ENCODE data around the gene HNRNPLL. TPM values are rescaled to one million over a fixed set of nuclear protein-coding genes. Genes with fewer than 3 reads are reported as not detected.
A peak's percentile ranks its signal among the peaks of the same experiment; 100 is the strongest.

HNRNPLL gene
- total and polyA plus RNA-seq, 2 of the 13 experiments (the other 11 are each of a cell fraction or from before 2014, with no cell fraction given): 49.4 to 103 TPM

GRCh38 chr2:38535744-38536506 lies 66.8 kb downstream of the HNRNPLL start (continued):
- TF ChIP-seq ZNF543 (CRISPR knock-in tag; IDR thresholded peaks at IDR 0.05) (peak; percentile 70; the same call in 1 of the 2 replicates), ZFAT (CRISPR knock-in tag; conservative IDR thresholded peaks at IDR 0.05) (no peak), ZNF782 (CRISPR knock-in tag; IDR thresholded peaks at IDR 0.05; ENCODE audit: borderline replicate concordance) (peak; percentile 75; the same call in 1 of the 2 replicates), ZNF790 (CRISPR knock-in tag; IDR thresholded peaks at IDR 0.05; ENCODE audit: borderline replicate concordance) (peak; percentile 50; the same call in 1 of the 2 replicates), SCMH1 (CRISPR knock-in tag; IDR thresholded peaks at IDR 0.05; ENCODE audit: borderline replicate concordance) (no peak), ERF (CRISPR knock-in tag; IDR thresholded peaks at IDR 0.05) (peak; percentile 82), GATA4 (IDR thresholded peaks at IDR 0.05; ENCODE audit: borderline replicate concordance, low read depth) (no peak), ASH2L (IDR thresholded peaks at IDR 0.05; ENCODE audit: insufficient read length, low read depth, low read length) (peak; percentile 75), ZNF558 (CRISPR knock-in tag; IDR thresholded peaks at IDR 0.05; ENCODE audit: borderline replicate concordance) (no peak), KMT2A (CRISPR knock-in tag; IDR thresholded peaks at IDR 0.05) (peak; percentile 94), ZNF20 (CRISPR knock-in tag; IDR thresholded peaks at IDR 0.05) (0 out of 2 replicates have a peak, but pooled peaks have one; percentile 49), ZNF343 (CRISPR knock-in tag; IDR thresholded peaks at IDR 0.05) (no peak), SP140L (CRISPR knock-in tag; IDR thresholded peaks at IDR 0.05; ENCODE audit: borderline replicate concordance) (no peak), KDM4B (CRISPR knock-in tag; IDR thresholded peaks at IDR 0.05) (0 out of 2 replicates have a peak, but pooled peaks have one; percentile 45), ZNF562 (CRISPR knock-in tag; IDR thresholded peaks at IDR 0.05; ENCODE audit: borderline replicate concordance) (no peak), POLR2G (IDR thresholded peaks at IDR 0.05; ENCODE audit: low read depth, low read length) (peak; percentile 40; the same call in 1 of the 2 replicates), SMC3 (IDR thresholded peaks at IDR 0.05; ENCODE audit: low read length) (peak; percentile 48; the same call in 1 of the 2 replicates), ZNF777 (CRISPR knock-in tag; IDR thresholded peaks at IDR 0.05) (peak; percentile 52; the same call in 1 of the 2 replicates), MTA1 (CRISPR knock-in tag; IDR thresholded peaks at IDR 0.05; ENCODE audit: borderline replicate concordance) (peak; percentile 88; the same call in 1 of the 2 replicates), MED1 (CRISPR knock-in tag; IDR thresholded peaks at IDR 0.05) (peak; percentile 51; the same call in 1 of the 2 replicates), ZFP36 (IDR thresholded peaks at IDR 0.05; ENCODE audit: borderline replicate concordance, low read depth, low read length, partially characterized antibody) (no peak), TCF7L2 (IDR thresholded peaks at IDR 0.05; ENCODE audit: low read depth, low read length) (no peak), YEATS2 (CRISPR knock-in tag; IDR thresholded peaks at IDR 0.05; ENCODE audit: borderline replicate concordance) (peak; percentile 68; the same call in 1 of the 2 replicates), DR1 (CRISPR knock-in tag; IDR thresholded peaks at IDR 0.05) (no peak), BCL3 (CRISPR knock-in tag; IDR thresholded peaks at IDR 0.05) (peak; percentile 80), THAP9 (CRISPR knock-in tag; IDR thresholded peaks at IDR 0.05; ENCODE audit: borderline replicate concordance) (peak; percentile 66; the same call in 1 of the 2 replicates), YY1 (IDR thresholded peaks at IDR 0.05; ENCODE audit: insufficient read depth, insufficient replicate concordance, low read depth, low read length) (peak; percentile 77)
